ENCODE results near the gene TUBA1B.

Gene TUBA1B

GRCh38 chr12:49126852-49127763, 4.1 kb downstream of the TUBA1B start:
- no peak for DNase-seq (ENCODE audit: low read depth)

- DNase-seq (ENCODE audit: low read depth): peak; percentile 55
Measured at GRCh38 chr12:49121047-49121696, 10.0 kb downstream of the TUBA1B start.

- DNase-seq (ENCODE audit: low read depth): no peak
Measured at GRCh38 chr12:49111206-49111605, 20.0 kb downstream of the TUBA1B start.

GRCh38 chr12:49110464-49111155, 20.6 kb downstream of the TUBA1B start, which contains the start of gene LMBR1L:
TSS of gene LMBR1L (minus strand) at chr12:49110847. CDS start at chr12:49110555, 292 bp downstream.
- DNase-seq (ENCODE audit: low read depth): peak; percentile 98

GRCh38 chr12:49109641-49110463, 21.3 kb downstream of the TUBA1B start:
- DNase-seq (ENCODE audit: low read depth): no peak

GRCh38 chr12:49108958-49109404, 22.2 kb downstream of the TUBA1B start:
- no peak for DNase-seq (ENCODE audit: low read depth)

- DNase-seq (ENCODE audit: low read depth): no peak
Measured at GRCh38 chr12:49105504-49106084, 25.6 kb downstream of the TUBA1B start.

GRCh38 chr12:49104822-49105221, 26.4 kb downstream of the TUBA1B start:
- no peak for DNase-seq (ENCODE audit: low read depth)

GRCh38 chr12:49100380-49100779, 30.8 kb downstream of the TUBA1B start:
- no peak for DNase-seq (ENCODE audit: low read depth)

- DNase-seq (ENCODE audit: low read depth): no peak
Measured at GRCh38 chr12:49098703-49099102, 32.5 kb downstream of the TUBA1B start.

- no peak for DNase-seq (ENCODE audit: low read depth)
Measured at GRCh38 chr12:49098035-49098451, 33.2 kb downstream of the TUBA1B start.

GRCh38 chr12:49097381-49097780, 33.8 kb downstream of the TUBA1B start:
- DNase-seq (ENCODE audit: low read depth): no peak

GRCh38 chr12:49094975-49095365, 36.2 kb downstream of the TUBA1B start:
- no peak for DNase-seq (ENCODE audit: low read depth)

GRCh38 chr12:49094160-49094974, 36.8 kb downstream of the TUBA1B start, which contains the start of gene DHH:
TSS of gene DHH (minus strand) at chr12:49094801. CDS start at chr12:49094512, 289 bp downstream.
- no peak for DNase-seq (ENCODE audit: low read depth)

GRCh38 chr12:49093792-49094159, 37.4 kb downstream of the TUBA1B start:
- no peak for DNase-seq (ENCODE audit: low read depth)

GRCh38 chr12:49092816-49093406, 38.3 kb downstream of the TUBA1B start:
- no peak for DNase-seq (ENCODE audit: low read depth)

GRCh38 chr12:49092086-49092815, 38.9 kb downstream of the TUBA1B start:
- no peak for DNase-seq (ENCODE audit: low read depth)

GRCh38 chr12:49091836-49092085, 39.4 kb downstream of the TUBA1B start:
- DNase-seq (ENCODE audit: low read depth): no peak

- no peak for DNase-seq (ENCODE audit: low read depth)
Measured at GRCh38 chr12:49091056-49091835, 39.9 kb downstream of the TUBA1B start.
